ENCODE measurements around the gene NSMCE4A.
"Not testable (repeated sequence)": the region's sequence is repeated elsewhere in the genome, so short reads cannot be mapped to it uniquely, and the experiment has no call there.

NSMCE4A gene

GRCh38 chr10:121974019-121974534 is 940 bp downstream of the NSMCE4A start:
- H3K9me3 ChIP-seq (ENCODE audit: insufficient read depth, low read depth, low read length), result peaks cover 19% of the 10 kb centered on the region
- H4K12ac ChIP-seq (ENCODE audit: low read depth, low read length), result no peak overlapping the region
- no peaks in the 10 kb centered on the region for H3K27me3 ChIP-seq (ENCODE audit: insufficient read depth, low read length)
- no peak overlapping the region for H2BK5ac ChIP-seq (ENCODE audit: low read depth, low read length, poor library complexity)
- no peak overlapping the region for H3K23ac ChIP-seq (ENCODE audit: low read length)
- no peak overlapping the region for H3K27ac ChIP-seq (ENCODE audit: low read depth, low read length)
- H3K4me3 ChIP-seq (ENCODE audit: low read depth, low read length), result peak overlapping the region; percentile 82
- H3K4ac ChIP-seq (ENCODE audit: low read depth, low read length), result no peak overlapping the region
- no peak overlapping the region for H3K14ac ChIP-seq (ENCODE audit: low read length)
- H3K79me1 ChIP-seq (ENCODE audit: low read length), result peaks cover 3% of the 10 kb centered on the region
- no peak for DNase-seq
- peak overlapping the region; percentile 93 for H3K9ac ChIP-seq (ENCODE audit: low read length)
- no peak overlapping the region for H3K18ac ChIP-seq (ENCODE audit: low read length)
- no peak overlapping the region for H4K8ac ChIP-seq (ENCODE audit: low read depth, low read length)
- no peak overlapping the region for H2BK12ac ChIP-seq (ENCODE audit: low read length)
- H4K91ac ChIP-seq (ENCODE audit: low read depth, low read length), result no peak overlapping the region
- H3K36me3 ChIP-seq (ENCODE audit: control insufficient read depth in 1 of 2, insufficient read depth in 2 of 2, low read length in 2 of 2), result peaks cover 4 to 5% of the 10 kb centered on the region in 2 experiments
- peak overlapping the region; percentile 82 for H3K4me2 ChIP-seq (ENCODE audit: low read length)
- peak overlapping the region; percentile 92 for H2AFZ ChIP-seq (ENCODE audit: insufficient read depth, low read length, poor library complexity)
- H2BK120ac ChIP-seq (ENCODE audit: insufficient read depth, low read length, poor library complexity), result no peak overlapping the region
- WGBS (ENCODE audit: extremely low coverage, insufficient coverage, insufficient read length), result no CpG with 5 or more reads among the region's 21 CpGs
- H3K79me2 ChIP-seq (ENCODE audit: control insufficient read depth, insufficient read depth, low read length, poor library complexity), result peaks cover 3% of the 10 kb centered on the region
- H3K4me1 ChIP-seq (ENCODE audit: control insufficient read depth in 1 of 2, insufficient read depth in 2 of 2, low read length in 2 of 2), result peaks cover 3 to 6% of the 10 kb centered on the region in 2 experiments
- H2AK5ac ChIP-seq (ENCODE audit: low read length), result no peak overlapping the region

- no CpG with 5 or more reads among the region's 8 CpGs for WGBS (ENCODE audit: extremely low coverage, insufficient coverage, insufficient read length)
- not testable (repeated sequence) for H3K4me1 ChIP-seq (ENCODE audit: control insufficient read depth in 1 of 2, insufficient read depth in 2 of 2, low read length in 2 of 2); H3K4ac ChIP-seq (ENCODE audit: low read depth, low read length); H2BK5ac ChIP-seq (ENCODE audit: low read depth, low read length, poor library complexity); H3K79me2 ChIP-seq (ENCODE audit: control insufficient read depth, insufficient read depth, low read length, poor library complexity); H2BK120ac ChIP-seq (ENCODE audit: insufficient read depth, low read length, poor library complexity); H3K23ac ChIP-seq (ENCODE audit: low read length); H3K9ac ChIP-seq (ENCODE audit: low read length); H3K14ac ChIP-seq (ENCODE audit: low read length); H4K91ac ChIP-seq (ENCODE audit: low read depth, low read length); H4K12ac ChIP-seq (ENCODE audit: low read depth, low read length); H3K4me2 ChIP-seq (ENCODE audit: low read length); H3K9me3 ChIP-seq (ENCODE audit: insufficient read depth, low read depth, low read length); H2BK12ac ChIP-seq (ENCODE audit: low read length); H2AK5ac ChIP-seq (ENCODE audit: low read length); H3K27me3 ChIP-seq (ENCODE audit: insufficient read depth, low read length); H3K18ac ChIP-seq (ENCODE audit: low read length); DNase-seq; H3K4me3 ChIP-seq (ENCODE audit: low read depth, low read length); H4K8ac ChIP-seq (ENCODE audit: low read depth, low read length); H3K27ac ChIP-seq (ENCODE audit: low read depth, low read length); H3K79me1 ChIP-seq (ENCODE audit: low read length); H2AFZ ChIP-seq (ENCODE audit: insufficient read depth, low read length, poor library complexity)
- H3K36me3 ChIP-seq (ENCODE audit: control insufficient read depth in 1 of 2, insufficient read depth in 2 of 2, low read length in 2 of 2), result peaks cover 16% of the 10 kb centered on the region in 2 experiments
Measured at GRCh38 chr10:121969086-121969485, 5.9 kb downstream of the NSMCE4A start.

- no peak overlapping the region for H4K12ac ChIP-seq (ENCODE audit: low read depth, low read length)
- no peak overlapping the region for H3K9ac ChIP-seq (ENCODE audit: low read length)
- H3K9me3 ChIP-seq (ENCODE audit: insufficient read depth, low read depth, low read length), result no peaks in the 10 kb centered on the region
- H3K4me3 ChIP-seq (ENCODE audit: low read depth, low read length), result no peak overlapping the region
- no peak overlapping the region for H2BK5ac ChIP-seq (ENCODE audit: low read depth, low read length, poor library complexity)
- no peak overlapping the region for H4K8ac ChIP-seq (ENCODE audit: low read depth, low read length)
- no peak overlapping the region for H3K4me2 ChIP-seq (ENCODE audit: low read length)
- H3K4me1 ChIP-seq (ENCODE audit: control insufficient read depth in 1 of 2, insufficient read depth in 2 of 2, low read length in 2 of 2), result no peaks in the 10 kb centered on the region
- no peak for DNase-seq
- no peak overlapping the region for H2BK12ac ChIP-seq (ENCODE audit: low read length)
- no peak overlapping the region for H3K18ac ChIP-seq (ENCODE audit: low read length)
- H4K91ac ChIP-seq (ENCODE audit: low read depth, low read length), result no peak overlapping the region
- no peak overlapping the region for H3K14ac ChIP-seq (ENCODE audit: low read length)
- no peak overlapping the region for H3K27ac ChIP-seq (ENCODE audit: low read depth, low read length)
- no peak overlapping the region for H3K4ac ChIP-seq (ENCODE audit: low read depth, low read length)
- no peak overlapping the region for H2AFZ ChIP-seq (ENCODE audit: insufficient read depth, low read length, poor library complexity)
- no peaks in the 10 kb centered on the region for H3K27me3 ChIP-seq (ENCODE audit: insufficient read depth, low read length)
- no peak overlapping the region for H2AK5ac ChIP-seq (ENCODE audit: low read length)
- H3K36me3 ChIP-seq (ENCODE audit: control insufficient read depth in 1 of 2, insufficient read depth in 2 of 2, low read length in 2 of 2), result peaks cover 14 to 16% of the 10 kb centered on the region in 2 experiments
- no peaks in the 10 kb centered on the region for H3K79me1 ChIP-seq (ENCODE audit: low read length)
- H3K23ac ChIP-seq (ENCODE audit: low read length), result no peak overlapping the region
- no peak overlapping the region for H2BK120ac ChIP-seq (ENCODE audit: insufficient read depth, low read length, poor library complexity)
- WGBS (ENCODE audit: extremely low coverage, insufficient coverage, insufficient read length), result no CpG with 5 or more reads among the region's 3 CpGs
- H3K79me2 ChIP-seq (ENCODE audit: control insufficient read depth, insufficient read depth, low read length, poor library complexity), result no peaks in the 10 kb centered on the region
Measured at GRCh38 chr10:121965996-121966395, 9.0 kb downstream of the NSMCE4A start.

- DNase-seq, result no peak
- H3K23ac ChIP-seq (ENCODE audit: low read length), result no peak overlapping the region
- H2AFZ ChIP-seq (ENCODE audit: insufficient read depth, low read length, poor library complexity), result no peak overlapping the region
- H3K18ac ChIP-seq (ENCODE audit: low read length), result no peak overlapping the region
- H2BK12ac ChIP-seq (ENCODE audit: low read length), result no peak overlapping the region
- no peak overlapping the region for H4K8ac ChIP-seq (ENCODE audit: low read depth, low read length)
- H4K91ac ChIP-seq (ENCODE audit: low read depth, low read length), result no peak overlapping the region
- no peak overlapping the region for H2BK5ac ChIP-seq (ENCODE audit: low read depth, low read length, poor library complexity)
- H3K4me2 ChIP-seq (ENCODE audit: low read length), result no peak overlapping the region
- no CpG with 5 or more reads among the region's 2 CpGs for WGBS (ENCODE audit: extremely low coverage, insufficient coverage, insufficient read length)
- no peaks in the 10 kb centered on the region for H3K9me3 ChIP-seq (ENCODE audit: insufficient read depth, low read depth, low read length)
- no peak overlapping the region for H3K27ac ChIP-seq (ENCODE audit: low read depth, low read length)
- peaks cover 4 to 8% of the 10 kb centered on the region in 2 experiments for H3K36me3 ChIP-seq (ENCODE audit: control insufficient read depth in 1 of 2, insufficient read depth in 2 of 2, low read length in 2 of 2)
- no peak overlapping the region for H2AK5ac ChIP-seq (ENCODE audit: low read length)
- no peaks in the 10 kb centered on the region for H3K27me3 ChIP-seq (ENCODE audit: insufficient read depth, low read length)
- no peak overlapping the region for H3K14ac ChIP-seq (ENCODE audit: low read length)
- no peaks in the 10 kb centered on the region for H3K79me1 ChIP-seq (ENCODE audit: low read length)
- H3K4me3 ChIP-seq (ENCODE audit: low read depth, low read length), result no peak overlapping the region
- H3K9ac ChIP-seq (ENCODE audit: low read length), result no peak overlapping the region
- no peaks in the 10 kb centered on the region for H3K4me1 ChIP-seq (ENCODE audit: control insufficient read depth in 1 of 2, insufficient read depth in 2 of 2, low read length in 2 of 2)
- H3K79me2 ChIP-seq (ENCODE audit: control insufficient read depth, insufficient read depth, low read length, poor library complexity), result no peaks in the 10 kb centered on the region
- H4K12ac ChIP-seq (ENCODE audit: low read depth, low read length), result no peak overlapping the region
- H3K4ac ChIP-seq (ENCODE audit: low read depth, low read length), result no peak overlapping the region
- H2BK120ac ChIP-seq (ENCODE audit: insufficient read depth, low read length, poor library complexity), result no peak overlapping the region
Measured at GRCh38 chr10:121961456-121961855, 13.6 kb downstream of the NSMCE4A start.
